ENCODE results near the gene NATD1. TPM values are rescaled to one million over a fixed set of nuclear protein-coding genes. Genes with fewer than 3 reads are reported as not detected.

NATD1 gene
- polyA plus RNA-seq, 1 of the 3 experiments (the other 2 are of a cell fraction) = 3.9 TPM

GRCh38 chr17:21233581-21234347, 19.4 kb downstream of the NATD1 start:
- no peak for TF ChIP-seq SIN3A (IDR thresholded peaks at IDR 0.05; ENCODE audit: borderline replicate concordance, low read depth, low read length)
- TF ChIP-seq SMC3 (IDR thresholded peaks at IDR 0.05; ENCODE audit: low read depth, low read length) = no peak
- CTCF ChIA-PET = interaction anchor here (1.7 kb wide), 1 partner anchor 14 kb away, joined by 3 read pairs; no protein-coding TSS in a partner anchor

GRCh38 chr17:21232033-21232749, 21.0 kb downstream of the NATD1 start:
- Histone ChIP-seq H3F3A (replicated peaks; ENCODE audit: insufficient read depth) (no peaks in the 10 kb centered on the region), H3K9ac (no peak overlapping the region), H3K4me2 (no peak overlapping the region), H3K36me3 (replicated peaks in 1 of 2; ENCODE audit: control insufficient read depth in 1 of 2, insufficient read depth in 2 of 2, low read length in 1 of 2) (no peaks in the 10 kb centered on the region), H3K4me3 (ENCODE audit: low read depth in 2 of 2, low read length in 1 of 2) (no peak overlapping the region), H3K79me2 (ENCODE audit: insufficient read depth) (no peaks in the 10 kb centered on the region), H4K20me1 (ENCODE audit: insufficient read depth) (no peaks in the 10 kb centered on the region), H3K4me1 (ENCODE audit: control insufficient read depth in 1 of 2, insufficient read depth in 2 of 2, low read depth in 1 of 2, low read length in 1 of 2) (peaks cover 0 to 3% of the 10 kb centered on the region in 2 experiments; a peak in 1 of 4 replicates), H3K9me2 (no peaks in the 10 kb centered on the region), H3K27ac (ENCODE audit: low read depth in 2 of 2, low read length in 1 of 2) (no peak overlapping the region), H2AFZ (ENCODE audit: low read depth) (no peak overlapping the region), H3K9me3 (no peaks in the 10 kb centered on the region), H3K27me3 (ENCODE audit: insufficient read depth) (no peaks in the 10 kb centered on the region)
- TF ChIP-seq CHD2 (IDR thresholded peaks at IDR 0.05; ENCODE audit: low read length, partially characterized antibody) (no peak), YY1 (IDR thresholded peaks at IDR 0.05; ENCODE audit: low read depth) (no peak), POLR2AphosphoS5 (IDR thresholded peaks at IDR 0.05; ENCODE audit: low read depth, low read length) (no peak), USF1 (IDR thresholded peaks at IDR 0.05; ENCODE audit: borderline replicate concordance, low read depth) (no peak), ZBTB33 (IDR thresholded peaks at IDR 0.05; ENCODE audit: borderline replicate concordance, low read depth) (no peak), RAD21 (IDR thresholded peaks at IDR 0.05; ENCODE audit: low read length) (no peak), SIN3A (IDR thresholded peaks at IDR 0.05; ENCODE audit: borderline replicate concordance, low read depth, low read length) (no peak), NRF1 (IDR thresholded peaks at IDR 0.05; ENCODE audit: low read depth, low read length) (no peak), USF2 (IDR thresholded peaks at IDR 0.05; ENCODE audit: borderline replicate concordance, low read depth, low read length) (no peak), SMC3 (IDR thresholded peaks at IDR 0.05; ENCODE audit: low read depth, low read length) (no peak), FOXM1 (IDR thresholded peaks at IDR 0.05; ENCODE audit: low read depth) (no peak), JUND (IDR thresholded peaks at IDR 0.05) (no peak), MEF2A (IDR thresholded peaks at IDR 0.05; ENCODE audit: borderline replicate concordance, low read depth) (no peak)
- DNase-seq = no peak
- ChIA-PET CTCF (interaction anchor here (1.3 kb wide), 1 partner anchor 103 kb away, joined by 4 read pairs; no protein-coding TSS in a partner anchor), POLR2A (no interaction called here)
- WGBS (ENCODE audit: low lambda C conversion rate) = 77% methylated on average over 4 of the region's 4 CpGs

More at GRCh38 chr17:21233581-21234347, 19.4 kb downstream of the NATD1 start:
- Histone ChIP-seq H3K4me3 (ENCODE audit: low read depth in 2 of 2, low read length in 1 of 2) (no peak overlapping the region), H3K9ac (no peak overlapping the region), H3F3A (replicated peaks; ENCODE audit: insufficient read depth) (no peaks in the 10 kb centered on the region), H2AFZ (ENCODE audit: low read depth) (no peak overlapping the region), H4K20me1 (ENCODE audit: insufficient read depth) (no peaks in the 10 kb centered on the region), H3K9me2 (no peaks in the 10 kb centered on the region), H3K27me3 (ENCODE audit: insufficient read depth) (no peaks in the 10 kb centered on the region), H3K27ac (ENCODE audit: low read depth in 2 of 2, low read length in 1 of 2) (no peak overlapping the region), H3K79me2 (ENCODE audit: insufficient read depth) (no peaks in the 10 kb centered on the region), H3K36me3 (replicated peaks in 1 of 2; ENCODE audit: control insufficient read depth in 1 of 2, insufficient read depth in 2 of 2, low read length in 1 of 2) (no peaks in the 10 kb centered on the region), H3K4me2 (no peak overlapping the region), H3K4me1 (ENCODE audit: control insufficient read depth in 1 of 2, insufficient read depth in 2 of 2, low read depth in 1 of 2, low read length in 1 of 2) (peaks cover 0 to 3% of the 10 kb centered on the region in 2 experiments; a peak in 1 of 4 replicates), H3K9me3 (no peaks in the 10 kb centered on the region)
- WGBS (ENCODE audit: low lambda C conversion rate) = 80% methylated on average over 7 of the region's 7 CpGs
- DNase-seq = no peak
- POLR2A ChIA-PET = no interaction called here

Data from SK-N-SH (cell line).